BE2C (cell line): ENCODE measurements around the gene ANO10.

ENCODE experiments used
- DNase-seq: peaks from one replicate; pipeline ENCODE4 v3.0.0-alpha.2; 2020
- H3K27me3 ChIP-seq: fragments of 250-450 bp; sonication (Bioruptor Pico); 2 replicates; pipeline ENCODE4 v1.5.1; 2020; ENCODE audit warnings: mild to moderate bottlenecking
- H3K36me3 ChIP-seq: fragments of 250-450 bp; sonication (Bioruptor Pico); 2 replicates; pipeline ENCODE4 v1.5.1; 2020; ENCODE audit warnings: mild to moderate bottlenecking
- H3K4me1 ChIP-seq: fragments of 250-450 bp; sonication (Bioruptor Pico); 2 replicates; pipeline ENCODE4 v1.5.1; 2020
- H3K4me3 ChIP-seq: 2 replicates; pipeline ENCODE4 v1.5.1; 2011; ENCODE audit warnings: low read depth, low read length
- H3K9me3 ChIP-seq: fragments of 250-450 bp; sonication (Bioruptor Pico); 2 replicates; pipeline ENCODE4 v1.5.1; 2020
- TF ChIP-seq, protein P1 (sequence below): IDR thresholded peaks from 2 replicates; pipeline ENCODE4 v1.5.1; 2012; ENCODE audit warnings: mild to moderate bottlenecking, low read depth, low read length

The ANO10 gene

DNA sequence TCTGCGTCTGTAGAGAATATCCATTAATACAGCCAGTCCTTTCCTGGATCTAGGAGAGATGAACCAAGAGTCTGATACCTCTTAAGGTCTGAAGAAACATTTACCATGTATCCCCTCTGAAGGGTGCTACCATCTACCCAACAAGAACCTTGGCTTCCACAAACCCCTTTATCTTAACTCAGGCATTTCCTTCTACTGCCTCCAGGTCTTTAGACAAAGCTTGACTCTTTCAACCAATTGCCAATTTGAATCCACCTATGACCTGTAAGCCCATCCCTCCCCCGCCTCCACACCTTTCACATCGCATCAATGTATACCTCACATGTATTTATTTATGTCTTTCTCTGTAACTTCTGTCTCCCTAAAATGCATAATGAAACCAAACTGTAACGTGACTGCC lies 196.0 kb downstream of the ANO10 start:
- peaks cover 2% of the 10 kb centered on the region; the same call in 1 of the 2 replicates for H3K4me1 ChIP-seq
- H3K4me3 ChIP-seq, result no peak overlapping the region
- no peak for DNase-seq
- TF ChIP-seq, protein P1, sequence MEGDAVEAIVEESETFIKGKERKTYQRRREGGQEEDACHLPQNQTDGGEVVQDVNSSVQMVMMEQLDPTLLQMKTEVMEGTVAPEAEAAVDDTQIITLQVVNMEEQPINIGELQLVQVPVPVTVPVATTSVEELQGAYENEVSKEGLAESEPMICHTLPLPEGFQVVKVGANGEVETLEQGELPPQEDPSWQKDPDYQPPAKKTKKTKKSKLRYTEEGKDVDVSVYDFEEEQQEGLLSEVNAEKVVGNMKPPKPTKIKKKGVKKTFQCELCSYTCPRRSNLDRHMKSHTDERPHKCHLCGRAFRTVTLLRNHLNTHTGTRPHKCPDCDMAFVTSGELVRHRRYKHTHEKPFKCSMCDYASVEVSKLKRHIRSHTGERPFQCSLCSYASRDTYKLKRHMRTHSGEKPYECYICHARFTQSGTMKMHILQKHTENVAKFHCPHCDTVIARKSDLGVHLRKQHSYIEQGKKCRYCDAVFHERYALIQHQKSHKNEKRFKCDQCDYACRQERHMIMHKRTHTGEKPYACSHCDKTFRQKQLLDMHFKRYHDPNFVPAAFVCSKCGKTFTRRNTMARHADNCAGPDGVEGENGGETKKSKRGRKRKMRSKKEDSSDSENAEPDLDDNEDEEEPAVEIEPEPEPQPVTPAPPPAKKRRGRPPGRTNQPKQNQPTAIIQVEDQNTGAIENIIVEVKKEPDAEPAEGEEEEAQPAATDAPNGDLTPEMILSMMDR, result no peak
- H3K9me3 ChIP-seq, result no peaks in the 10 kb centered on the region
- H3K36me3 ChIP-seq, result no peaks in the 10 kb centered on the region
- H3K27me3 ChIP-seq, result no peaks in the 10 kb centered on the region

GRCh38 chr3:43423639-43424038 lies 198.2 kb downstream of the ANO10 start:
- TF ChIP-seq, protein P1, result no peak
- peaks cover 2% of the 10 kb centered on the region; the same call in 1 of the 2 replicates for H3K4me1 ChIP-seq
- no peaks in the 10 kb centered on the region for H3K36me3 ChIP-seq
- no peak for DNase-seq
- H3K9me3 ChIP-seq, result no peaks in the 10 kb centered on the region
- no peaks in the 10 kb centered on the region for H3K27me3 ChIP-seq
- no peak overlapping the region for H3K4me3 ChIP-seq

- Histone ChIP-seq H3K36me3 (no peaks in the 10 kb centered on the region), H3K4me1 (peaks cover 2% of the 10 kb centered on the region; the same call in 1 of the 2 replicates), H3K9me3 (no peaks in the 10 kb centered on the region), H3K4me3 (no peak overlapping the region), H3K27me3 (no peaks in the 10 kb centered on the region)
- DNase-seq, result peak; percentile 61
- TF ChIP-seq, protein P1, result no peak
Measured at GRCh38 chr3:43423142-43423541, 198.7 kb downstream of the ANO10 start.

- TF ChIP-seq, protein P1, result no peak
- Histone ChIP-seq H3K4me1 (peaks cover 3% of the 10 kb centered on the region; the same call in 1 of the 2 replicates), H3K27me3 (no peaks in the 10 kb centered on the region), H3K9me3 (no peaks in the 10 kb centered on the region), H3K36me3 (no peaks in the 10 kb centered on the region), H3K4me3 (no peak overlapping the region)
- DNase-seq, result no peak
Measured at GRCh38 chr3:43418601-43419272, 203.1 kb downstream of the ANO10 start.

DNA sequence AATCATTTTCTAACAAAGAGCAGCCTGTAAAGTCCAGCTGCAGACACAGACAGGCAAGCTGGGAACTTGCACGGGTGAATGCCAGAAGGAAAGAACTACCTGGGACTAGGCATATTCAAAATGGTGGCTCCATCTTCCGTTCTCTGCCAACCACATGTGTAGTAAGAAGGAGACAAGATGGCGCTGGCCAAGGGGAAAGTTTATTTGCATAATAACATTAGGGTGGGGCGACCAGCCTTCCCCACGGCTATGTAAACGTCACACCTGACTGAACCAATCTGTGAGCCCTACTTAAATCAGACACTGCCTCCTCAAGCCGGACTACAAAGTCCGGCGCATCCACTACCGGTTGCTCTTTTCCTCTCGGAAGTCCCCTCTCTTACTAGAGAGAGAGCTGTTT lies 204.7 kb downstream of the ANO10 start:
- Histone ChIP-seq H3K36me3 (no peaks in the 10 kb centered on the region), H3K9me3 (no peaks in the 10 kb centered on the region), H3K4me3 (peak overlapping the region; percentile 69), H3K4me1 (peaks cover 6% of the 10 kb centered on the region; the same call in 1 of the 2 replicates), H3K27me3 (no peaks in the 10 kb centered on the region)
- DNase-seq, result peak; percentile 87
- TF ChIP-seq, protein P1, result no peak

DNA sequence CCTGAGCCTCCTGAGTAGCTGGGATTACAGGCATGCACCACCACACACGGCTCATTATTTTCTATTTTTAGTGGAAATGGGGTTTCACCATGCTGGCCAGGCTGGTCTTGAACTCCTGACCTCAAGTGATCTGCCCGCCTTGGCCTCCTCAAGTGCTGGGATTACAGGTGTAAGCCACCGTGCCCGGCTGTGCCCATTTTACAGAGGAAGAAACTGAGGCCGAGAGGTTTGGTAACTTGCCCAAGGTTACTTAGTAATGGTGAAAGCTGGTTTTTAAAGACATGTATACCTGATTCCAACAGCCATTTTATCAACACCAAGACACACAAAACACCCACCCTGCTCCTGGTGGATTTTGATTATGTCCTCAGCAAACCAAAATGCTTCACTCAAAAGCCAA lies 206.7 kb downstream of the ANO10 start:
- no peak overlapping the region for H3K4me3 ChIP-seq
- H3K9me3 ChIP-seq, result no peaks in the 10 kb centered on the region
- H3K4me1 ChIP-seq, result peaks cover 6% of the 10 kb centered on the region; the same call in 1 of the 2 replicates
- H3K27me3 ChIP-seq, result no peaks in the 10 kb centered on the region
- no peaks in the 10 kb centered on the region for H3K36me3 ChIP-seq
- no peak for DNase-seq
- TF ChIP-seq, protein P1, result no peak
